ENCODE results near the gene DPP3.

Gene DPP3

GRCh38 chr11:66529655-66530054, 49.4 kb downstream of the DPP3 start:
- ChIA-PET CTCF (interaction anchor here (0.7 kb wide), 1 partner anchor 351 kb away, joined by 3 read pairs; no protein-coding TSS in a partner anchor), POLR2A (no interaction called here)
- TF ChIP-seq ZNF768 (tag by site-specific recombination; IDR thresholded peaks at IDR 0.05) = no peak
- TF ChIP-seq ZNF513 (tag by site-specific recombination; IDR thresholded peaks at IDR 0.05) = no peak
- no peak for TF ChIP-seq ZNF747 (tag by site-specific recombination; IDR thresholded peaks at IDR 0.05)
- no peak for TF ChIP-seq ZNF580 (tag by site-specific recombination; IDR thresholded peaks at IDR 0.05)
- no peak for TF ChIP-seq ZNF623 (tag by site-specific recombination; IDR thresholded peaks at IDR 0.05)
- TF ChIP-seq ZNF24 (tag by site-specific recombination; IDR thresholded peaks at IDR 0.05) = no peak
- TF ChIP-seq ZBTB10 (tag by site-specific recombination; IDR thresholded peaks at IDR 0.05) = no peak
- TF ChIP-seq ZNF600 (tag by site-specific recombination; IDR thresholded peaks at IDR 0.05) = no peak
- no peak for TF ChIP-seq ZBTB26 (tag by site-specific recombination; optimal IDR thresholded peaks at IDR 0.05)
- TF ChIP-seq BCL11A (tag by site-specific recombination; IDR thresholded peaks at IDR 0.05; ENCODE audit: low read depth) = no peak
- TF ChIP-seq ZNF335 (tag by site-specific recombination; conservative IDR thresholded peaks at IDR 0.05) = no peak
- TF ChIP-seq ZNF121 (tag by site-specific recombination; IDR thresholded peaks at IDR 0.05) = no peak
- no peak for TF ChIP-seq HIC1 (tag by site-specific recombination; IDR thresholded peaks at IDR 0.05)
- no peak for TF ChIP-seq ZNF175 (tag by site-specific recombination; IDR thresholded peaks at IDR 0.05)
- TF ChIP-seq ZNF449 (tag by site-specific recombination; IDR thresholded peaks at IDR 0.05) = no peak
- no peak for TF ChIP-seq ZNF10 (tag by site-specific recombination; IDR thresholded peaks at IDR 0.05)
- TF ChIP-seq ZBTB20 (tag by site-specific recombination; IDR thresholded peaks at IDR 0.05) = no peak
- H3K9me3 ChIP-seq (ENCODE audit: control insufficient read depth, insufficient read depth, low read depth, low read length) = no peaks in the 10 kb centered on the region
- no peaks in the 10 kb centered on the region for H3K4me1 ChIP-seq (ENCODE audit: control insufficient read depth, insufficient read depth, low read length)
- H3K36me3 ChIP-seq (ENCODE audit: control insufficient read depth in 2 of 2, insufficient read depth in 1 of 2, low read length in 2 of 2) = peaks cover 0 to 31% of the 10 kb centered on the region in 2 experiments; a peak in 2 of 3 replicates
- no peak overlapping the region for H3K27ac ChIP-seq (ENCODE audit: extremely low read depth, low read depth, low read length)
- no peak overlapping the region for H3K4me3 ChIP-seq (ENCODE audit: low read depth, low read length)
